GM19328 (cell line): ENCODE results near the gene MAP3K1.
"Not testable (repeated sequence)": the region's sequence is repeated elsewhere in the genome, so short reads cannot be mapped to it uniquely, and the experiment has no call there.

Experiments used
- ATAC-seq: cut with Tn5 transposase; IDR thresholded peaks from one replicate; pipeline ENCODE4 v1.9.1; 2021; ENCODE audit warnings: mild to moderate bottlenecking, moderate library complexity; ENCODE audit not compliant: unreplicated experiment

Gene MAP3K1

DNA sequence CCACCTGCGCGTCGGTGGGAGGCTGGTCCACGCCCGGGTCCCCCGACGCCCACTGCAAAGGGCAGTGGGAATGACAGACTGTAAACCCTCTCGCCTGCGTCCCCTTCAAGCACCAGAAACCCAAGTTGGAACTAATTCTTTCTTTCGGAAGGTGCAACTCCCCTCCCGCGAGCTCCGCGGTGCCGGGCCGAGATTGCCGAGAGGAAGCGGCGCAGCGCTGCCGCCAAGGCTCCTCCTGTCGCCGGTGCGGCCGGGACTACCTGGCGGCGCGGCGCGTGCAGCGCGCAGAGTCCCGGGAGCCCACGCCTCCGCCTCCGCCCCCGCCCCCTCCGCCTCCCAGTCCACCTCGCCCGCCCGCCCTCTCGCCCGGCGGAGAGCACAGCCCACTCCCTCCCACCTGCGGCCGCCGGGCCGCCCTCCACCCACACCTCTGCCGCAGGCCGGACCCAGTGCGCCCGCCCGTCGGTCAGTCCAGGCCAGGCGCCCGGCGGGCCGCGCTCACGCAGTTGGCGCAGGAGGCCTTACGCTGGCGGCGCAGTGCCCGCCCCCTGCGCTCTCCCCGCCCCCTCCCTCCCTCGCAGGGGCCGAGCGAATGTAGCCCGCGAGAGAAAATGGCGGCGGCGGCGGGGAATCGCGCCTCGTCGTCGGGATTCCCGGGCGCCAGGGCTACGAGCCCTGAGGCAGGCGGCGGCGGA is at the start of gene MAP3K1:
Gene MAP3K1 (plus strand): TSS at position 587 of the 695 bp plus-strand sequence. CDS start 25 bp downstream, at position 612.
- peak; percentile 66 for ATAC-seq

DNA sequence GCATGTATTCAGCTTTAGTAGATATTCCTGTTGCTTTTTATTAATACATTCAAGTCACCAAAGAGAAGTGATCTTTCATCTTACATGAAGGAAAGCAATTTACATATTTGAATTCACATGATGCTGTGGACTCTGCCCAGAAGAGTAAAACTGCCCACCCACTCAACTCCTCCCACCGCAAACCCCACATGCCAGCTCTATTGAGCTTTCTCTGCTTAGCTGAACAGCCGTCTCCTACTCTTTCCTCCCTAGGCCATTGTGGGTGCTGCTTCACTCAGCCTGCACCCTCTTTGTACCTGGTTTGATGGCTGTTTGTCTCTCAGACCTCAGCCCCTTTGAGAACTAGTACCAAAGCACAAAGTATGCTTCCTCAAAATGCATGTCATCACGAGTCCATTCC is 48.4 kb upstream of the MAP3K1 start:
- ATAC-seq = no peak

DNA sequence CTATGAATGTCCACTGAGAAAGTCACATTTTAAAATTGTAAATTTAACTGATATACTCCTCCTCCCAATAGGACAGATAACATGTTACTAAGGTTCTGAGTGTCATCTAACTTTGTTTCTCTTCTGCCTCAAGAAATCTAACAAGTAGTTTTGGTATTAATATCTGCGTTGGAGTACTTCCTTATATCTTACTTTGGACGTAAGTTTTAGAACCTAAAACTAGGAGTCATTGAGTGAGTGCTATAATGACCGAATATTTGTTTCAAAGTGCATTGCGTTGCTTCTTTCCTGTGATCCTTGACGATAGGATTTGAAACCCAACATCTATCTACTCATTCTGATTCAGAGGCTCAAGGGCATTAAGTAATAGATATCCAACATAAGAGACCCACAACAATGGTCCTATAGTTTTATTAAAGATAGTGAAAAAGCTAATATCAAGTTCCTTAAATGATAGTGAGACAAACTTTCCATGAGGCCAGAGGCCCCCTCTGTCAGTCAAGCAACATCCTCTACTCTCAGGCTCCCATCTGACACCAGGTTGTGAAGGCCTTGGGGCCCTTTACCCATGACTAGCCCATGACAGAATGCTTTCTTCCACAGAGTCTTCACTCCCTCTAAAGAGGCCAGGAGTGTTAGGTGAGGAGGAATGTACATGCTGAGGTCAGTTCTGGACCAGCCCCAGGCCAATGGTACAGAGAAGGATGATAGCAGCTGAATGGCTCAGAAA is 45.3 kb upstream of the MAP3K1 start:
- ATAC-seq = no peak

DNA sequence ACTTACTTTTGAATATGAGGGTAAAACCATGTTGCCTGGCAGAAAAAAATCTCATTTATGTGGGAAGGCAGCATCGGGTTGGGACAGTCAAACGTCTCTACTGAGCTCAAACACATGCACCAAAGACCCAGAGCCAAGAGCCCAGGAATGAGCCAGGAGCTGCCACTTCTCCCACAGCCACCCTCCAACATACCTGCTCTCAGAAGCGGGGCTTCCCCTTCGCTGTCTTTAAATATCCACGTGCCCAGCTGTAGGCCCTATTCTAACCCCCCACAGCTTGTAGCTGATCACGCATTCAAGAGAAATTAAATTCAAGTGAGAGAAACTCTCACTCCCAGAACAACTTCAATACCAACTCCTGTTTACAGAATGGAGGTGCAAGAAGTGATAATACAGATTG is 42.6 kb upstream of the MAP3K1 start:
- ATAC-seq = no peak

DNA sequence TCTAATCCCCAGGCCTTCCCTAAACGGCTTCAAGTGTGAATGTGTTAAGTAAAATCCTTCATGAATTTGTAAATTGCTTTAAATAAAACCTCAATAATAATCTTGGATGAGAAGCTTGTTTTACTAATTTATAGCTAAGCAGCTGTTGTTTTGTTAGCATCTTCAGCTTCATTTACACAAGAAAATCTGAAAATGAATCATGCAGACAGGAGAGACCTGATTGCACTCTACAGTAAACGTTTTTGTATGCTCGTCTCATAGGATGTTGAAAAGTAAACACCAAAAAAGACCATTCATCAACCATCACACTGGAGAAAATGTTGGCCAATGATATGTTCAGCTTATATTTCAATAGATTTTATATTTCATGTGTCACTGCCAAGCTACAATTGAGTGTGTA is 40.4 kb upstream of the MAP3K1 start:
- no peak for ATAC-seq

DNA sequence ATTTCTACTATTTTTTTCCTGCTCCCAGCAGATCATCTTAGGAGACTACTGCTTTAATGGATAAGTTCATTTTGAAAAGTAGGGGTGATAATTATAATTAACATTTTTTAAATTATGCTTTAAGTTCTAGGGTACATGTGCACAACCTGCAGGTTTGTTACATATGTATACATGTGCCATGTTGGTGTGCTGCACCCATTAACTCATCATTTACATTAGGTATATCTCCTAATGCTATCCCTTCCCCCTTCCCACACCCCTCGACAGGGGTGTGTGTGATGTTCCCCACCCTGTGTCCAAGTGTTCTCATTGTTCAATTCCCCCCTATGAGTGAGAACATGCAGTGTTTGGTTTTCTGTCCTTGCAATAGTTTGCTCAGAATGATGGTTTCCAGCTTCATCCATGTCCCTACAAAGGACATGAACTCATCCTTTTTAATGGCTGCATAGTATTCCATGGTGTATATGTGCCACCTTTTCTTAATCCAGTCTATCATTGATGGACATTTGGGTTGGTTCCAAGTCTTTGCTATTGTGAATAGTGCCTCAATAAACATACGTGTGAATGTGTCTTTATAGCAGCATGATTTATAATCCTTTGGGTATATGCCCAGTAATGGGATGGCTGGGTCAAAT is 39.0 kb upstream of the MAP3K1 start:
- not testable (repeated sequence) for ATAC-seq

DNA sequence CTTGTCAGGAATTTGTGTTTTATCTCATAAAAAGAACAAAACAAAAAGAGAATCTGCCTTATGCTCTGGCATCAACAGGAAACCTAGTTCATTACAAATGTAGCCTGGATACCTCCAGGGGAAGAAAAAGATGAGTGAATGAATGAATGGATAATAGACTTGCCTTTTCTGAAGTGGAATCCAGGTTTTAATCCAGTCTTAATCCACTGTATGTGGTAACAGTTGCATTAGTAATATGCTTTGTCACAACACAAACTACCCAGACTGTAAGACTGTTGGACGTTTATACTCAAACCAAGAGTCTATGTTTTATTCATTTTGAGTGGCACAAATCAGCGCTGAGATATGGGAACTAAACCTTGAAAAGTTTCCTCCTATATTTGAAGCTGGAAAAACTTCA is 32.1 kb upstream of the MAP3K1 start:
- no peak for ATAC-seq

DNA sequence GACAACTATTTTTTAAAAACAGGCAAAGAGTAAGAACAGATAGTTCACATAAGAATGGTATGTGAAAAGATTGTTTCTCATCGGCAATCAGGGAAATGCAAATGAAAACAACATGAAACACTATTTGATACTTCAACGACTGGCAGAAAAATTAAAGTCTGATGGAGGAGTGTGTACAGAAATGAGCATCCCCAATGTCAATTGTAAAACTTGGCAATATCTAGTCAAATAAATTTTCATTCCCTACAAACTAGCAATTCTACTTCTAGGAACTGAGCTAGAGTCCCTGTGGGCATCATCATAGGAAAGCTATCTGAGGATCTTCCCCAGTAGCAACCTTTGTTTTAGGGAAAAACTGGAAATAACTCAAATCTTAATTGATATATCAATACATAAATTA is 29.0 kb upstream of the MAP3K1 start:
- no peak for ATAC-seq

DNA sequence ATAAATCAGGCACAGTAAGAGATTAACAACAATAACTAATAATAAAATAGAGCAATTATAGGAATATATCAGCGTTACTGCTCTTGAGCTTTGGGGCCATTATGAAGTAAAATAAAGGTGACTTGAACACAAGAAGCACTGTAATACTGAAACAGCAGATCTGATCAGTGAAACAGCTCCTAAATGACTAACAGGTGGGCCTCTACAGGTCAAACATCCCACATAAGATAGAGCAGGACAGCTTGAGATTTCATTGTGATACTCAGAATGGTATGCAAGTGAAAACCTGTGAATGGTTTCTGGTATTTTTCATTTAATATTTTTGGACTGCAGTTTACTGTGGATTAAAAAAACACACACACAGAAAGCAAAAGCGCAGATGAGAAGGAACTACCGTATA is 24.0 kb upstream of the MAP3K1 start:
- ATAC-seq = no peak

DNA sequence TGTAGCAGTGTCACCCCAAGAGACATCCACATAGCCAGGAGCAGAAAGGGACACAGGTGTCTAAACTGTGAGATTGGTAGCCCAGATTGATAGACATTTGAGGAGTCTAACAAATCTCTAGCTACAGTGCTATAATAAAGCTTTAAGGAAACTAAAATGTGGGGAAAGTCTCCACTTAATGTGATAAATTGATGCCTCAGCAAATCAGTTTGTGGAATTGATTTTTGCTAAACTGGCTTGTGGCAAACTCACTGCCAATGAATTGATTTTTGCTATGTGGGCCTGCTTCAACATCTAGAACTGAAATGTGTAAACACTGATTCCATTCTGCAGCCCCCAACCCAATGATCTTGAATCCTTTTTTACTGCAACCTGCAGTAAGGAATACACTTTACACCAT is 16.8 kb upstream of the MAP3K1 start:
- ATAC-seq = no peak

DNA sequence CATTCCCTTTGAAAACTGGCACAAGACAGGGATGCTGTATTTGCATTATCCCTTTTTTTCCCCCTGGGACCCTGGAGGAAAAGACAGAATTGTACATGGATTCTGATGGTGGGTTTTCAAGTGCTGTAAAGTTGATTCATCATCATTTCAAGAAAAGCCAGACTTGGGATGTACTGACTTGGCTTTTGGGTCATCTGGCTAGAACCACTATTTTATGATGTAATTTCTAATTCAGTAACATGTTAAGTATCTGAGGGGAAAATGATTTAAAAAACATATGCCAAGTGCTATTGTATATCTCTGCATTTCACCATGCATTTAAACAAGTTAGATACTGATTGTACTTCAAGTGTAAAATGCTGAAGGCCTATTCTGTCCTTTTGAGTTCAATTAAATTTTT is 15.2 kb upstream of the MAP3K1 start:
- ATAC-seq = no peak

DNA sequence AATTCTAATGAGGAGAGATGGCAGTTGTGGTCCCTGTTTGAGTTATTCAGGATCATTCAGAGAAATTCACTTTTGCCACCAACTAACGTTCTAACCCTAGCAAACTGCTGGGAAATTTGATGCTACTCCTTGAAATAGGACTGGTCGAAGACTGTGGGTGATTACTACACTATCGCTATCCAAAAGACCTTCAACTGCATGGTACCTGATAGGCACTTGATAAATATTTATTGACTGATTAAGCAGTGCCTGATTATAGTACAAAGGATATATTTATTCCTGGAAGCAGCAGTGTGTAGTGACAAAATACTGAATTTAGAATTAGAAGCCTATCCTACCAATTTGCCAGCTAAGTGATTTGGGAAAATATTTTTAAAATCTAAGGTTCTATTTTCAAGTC is 14.1 kb upstream of the MAP3K1 start:
- ATAC-seq = no peak

DNA sequence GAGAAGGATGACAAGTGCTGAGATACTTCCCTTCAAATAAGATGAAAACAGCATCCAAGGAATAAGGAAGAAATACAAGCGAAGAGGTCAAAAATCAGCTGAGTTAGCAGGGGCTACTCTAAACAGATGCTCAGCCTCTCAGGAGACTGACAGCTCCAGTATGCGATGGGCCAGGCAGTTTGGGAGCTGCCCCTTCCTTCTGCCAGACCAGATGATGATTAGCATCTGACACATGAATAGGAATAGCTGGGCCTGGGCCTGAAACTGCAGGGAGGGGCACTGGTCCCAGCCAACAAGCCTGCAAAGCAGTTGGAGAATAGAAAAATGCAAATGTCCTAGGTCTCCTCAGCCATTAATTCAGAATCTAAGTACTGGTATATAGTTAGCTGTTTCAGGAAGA is 13.1 kb upstream of the MAP3K1 start:
- ATAC-seq = no peak

DNA sequence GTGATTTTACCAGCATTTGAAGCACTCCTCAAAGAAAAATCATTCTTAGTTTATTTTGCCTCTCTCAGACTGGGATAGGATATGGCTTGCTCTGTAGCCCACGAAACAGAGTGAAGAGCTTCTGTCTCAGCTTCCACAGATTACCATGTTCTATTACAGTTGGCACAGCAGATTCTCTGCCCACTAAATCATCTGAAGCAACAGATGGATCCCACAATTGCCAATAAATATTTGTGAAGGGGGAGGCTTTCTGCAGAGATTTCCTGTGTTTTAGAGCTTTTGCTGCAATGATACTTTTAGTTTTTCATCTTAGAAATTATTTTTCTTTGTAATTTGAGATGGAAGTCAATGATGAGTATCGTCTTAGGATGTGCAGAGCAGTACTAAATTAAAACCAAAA is 12.3 kb upstream of the MAP3K1 start:
- no peak for ATAC-seq

DNA sequence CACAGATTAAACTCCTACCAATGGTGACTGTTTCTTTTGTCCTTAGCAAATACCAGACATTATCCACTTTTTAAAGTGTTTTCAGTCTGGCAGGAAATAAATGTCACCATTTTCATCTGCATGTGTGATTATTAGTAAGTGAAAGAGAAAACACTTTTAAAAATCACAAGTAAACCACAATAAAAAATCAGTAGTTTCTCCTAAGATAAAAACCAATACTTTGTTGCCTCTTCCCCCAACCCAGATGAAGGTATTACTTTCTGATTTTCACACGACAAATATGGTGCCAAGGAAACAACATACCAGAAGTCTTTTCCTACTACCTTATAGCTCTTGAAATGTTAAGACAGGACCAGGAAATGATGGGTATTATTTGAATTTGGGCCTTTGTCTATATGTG is 11.5 kb upstream of the MAP3K1 start:
- ATAC-seq = no peak

DNA sequence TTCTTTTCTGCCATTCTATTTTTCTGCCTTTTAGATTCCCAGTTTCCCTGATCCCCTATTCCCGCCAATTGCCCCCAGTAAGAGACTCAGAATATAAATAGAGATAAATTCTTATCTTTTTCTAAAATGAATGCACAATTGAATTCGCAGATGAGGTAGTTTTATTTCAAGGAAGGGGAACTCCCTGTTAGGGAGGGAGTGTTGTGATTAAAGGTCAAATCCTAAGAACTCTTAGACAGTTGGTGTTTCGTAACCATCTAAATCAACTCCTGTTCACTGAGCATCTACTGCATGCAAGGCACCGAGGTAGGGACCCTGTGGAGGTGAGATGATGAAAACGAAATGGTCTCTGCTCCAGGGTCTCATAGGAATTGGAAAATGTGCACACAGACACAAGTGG is 7.7 kb upstream of the MAP3K1 start:
- ATAC-seq = no peak

DNA sequence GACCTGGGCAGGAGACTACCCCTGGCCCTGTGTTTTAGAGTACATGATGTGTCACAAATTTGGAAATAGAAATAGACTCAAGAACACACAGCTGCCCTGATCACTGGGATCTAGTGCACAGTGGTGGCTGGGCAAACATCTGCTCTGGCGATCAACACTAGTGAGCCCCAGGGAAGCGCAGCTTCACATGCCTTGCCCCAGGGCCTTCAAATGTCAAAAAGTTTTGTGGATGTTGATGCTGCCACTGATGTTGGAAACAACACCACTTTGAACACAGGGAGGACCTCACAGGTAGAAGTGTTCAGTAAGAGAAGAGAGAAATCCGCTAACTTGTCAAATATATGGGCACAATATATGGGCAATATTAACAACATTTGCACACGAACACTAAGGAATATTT is 7.1 kb upstream of the MAP3K1 start:
- ATAC-seq = no peak

DNA sequence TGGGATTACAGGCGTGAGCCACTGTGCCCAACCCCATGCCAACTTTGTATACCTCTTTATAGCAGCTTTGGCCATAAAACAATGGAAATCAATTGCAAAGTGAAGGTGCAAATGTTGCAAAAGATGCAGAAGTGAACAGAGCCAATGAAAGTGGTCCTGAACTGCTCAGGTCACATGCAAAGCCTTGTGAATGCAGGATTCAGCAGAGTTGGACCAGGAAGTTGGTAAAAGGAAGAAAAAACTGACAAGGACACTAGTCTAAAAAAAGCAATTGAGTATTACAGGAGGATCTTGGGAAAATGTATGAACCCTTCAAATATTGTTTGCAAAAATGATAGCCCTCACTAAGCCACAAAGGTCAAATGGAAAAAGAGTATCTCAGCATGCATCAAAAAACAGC is 4.5 kb upstream of the MAP3K1 start:
- ATAC-seq = no peak

DNA sequence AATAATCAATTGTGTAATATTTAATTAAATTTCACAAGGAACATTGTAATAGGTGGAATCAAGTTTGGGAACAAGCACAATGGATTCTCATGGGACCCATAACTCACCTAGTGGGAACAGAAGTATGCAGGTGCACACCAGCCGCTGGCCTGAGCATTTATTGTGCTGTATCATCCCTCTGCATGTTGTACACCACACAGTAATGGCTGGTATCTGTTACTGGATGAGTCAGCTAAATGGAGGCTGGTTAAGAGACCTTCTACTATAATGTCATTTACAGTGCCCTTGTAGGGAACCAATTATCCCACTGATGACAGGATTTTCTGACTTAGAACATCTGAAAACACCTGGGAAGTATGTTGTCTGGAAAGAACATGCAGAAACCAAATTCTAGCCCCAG is 3.2 kb upstream of the MAP3K1 start:
- no peak for ATAC-seq

DNA sequence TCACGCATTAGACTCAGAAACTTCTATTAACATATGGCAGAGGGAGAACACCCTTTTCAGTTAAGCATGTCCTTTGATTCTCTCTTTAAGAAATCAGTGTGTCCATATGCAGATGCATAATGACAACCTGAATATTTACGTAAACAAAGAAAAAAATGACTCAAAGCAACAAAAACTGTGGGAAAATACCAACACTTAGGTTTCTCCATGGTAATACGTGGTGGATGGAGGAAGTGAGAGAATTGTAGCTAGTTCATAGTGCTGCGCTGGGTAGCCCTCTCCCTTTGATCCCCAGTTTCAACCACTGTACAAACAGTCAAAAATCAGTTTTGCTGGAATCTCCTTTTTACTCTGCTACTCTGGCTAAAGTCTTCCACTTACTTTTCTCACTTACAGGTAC is 2.0 kb upstream of the MAP3K1 start:
- no peak for ATAC-seq

DNA sequence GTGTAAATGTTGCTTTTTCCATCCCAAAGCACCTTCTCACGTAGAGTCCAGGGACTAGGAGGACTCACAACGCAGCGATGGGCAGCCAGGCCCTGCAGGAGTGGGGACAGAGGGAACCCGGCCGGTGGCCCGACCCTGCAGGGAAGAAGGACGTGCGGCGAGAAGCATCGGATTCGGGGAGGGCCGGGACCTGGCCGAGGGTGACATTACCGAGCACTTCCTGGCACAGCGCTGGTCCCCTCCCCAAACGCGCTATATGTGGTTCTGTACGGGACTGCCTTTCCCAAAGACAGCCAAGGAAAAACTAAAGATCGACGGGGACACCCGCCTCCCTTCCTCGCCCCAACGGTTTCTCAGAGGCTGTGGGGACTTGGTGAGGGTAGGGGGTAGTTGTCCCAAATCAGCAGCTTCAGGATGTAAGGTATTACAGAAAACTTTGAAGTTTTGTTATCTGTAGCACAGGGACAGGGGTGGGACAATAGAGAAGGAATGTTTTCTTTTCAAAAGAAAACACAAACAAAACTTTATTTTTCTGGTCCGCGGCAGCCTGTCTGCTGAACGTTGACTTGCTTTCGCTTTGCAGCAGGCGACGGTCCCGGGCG is 887 bp upstream of the MAP3K1 start:
- no peak for ATAC-seq
